GM12892 (cell line): ENCODE data around the gene PPP2R2B.

Experiments used
- POLR2A ChIP-seq: IDR thresholded peaks from 2 replicates; pipeline ENCODE4 v1.6.1; 2011; ENCODE audit warnings: low read depth, low read length, control low read depth
- POLR2AphosphoS5 ChIP-seq: IDR thresholded peaks from 2 replicates; pipeline ENCODE4 v1.6.1; 2011; ENCODE audit warnings: low read depth, low read length, control low read depth

DNA sequence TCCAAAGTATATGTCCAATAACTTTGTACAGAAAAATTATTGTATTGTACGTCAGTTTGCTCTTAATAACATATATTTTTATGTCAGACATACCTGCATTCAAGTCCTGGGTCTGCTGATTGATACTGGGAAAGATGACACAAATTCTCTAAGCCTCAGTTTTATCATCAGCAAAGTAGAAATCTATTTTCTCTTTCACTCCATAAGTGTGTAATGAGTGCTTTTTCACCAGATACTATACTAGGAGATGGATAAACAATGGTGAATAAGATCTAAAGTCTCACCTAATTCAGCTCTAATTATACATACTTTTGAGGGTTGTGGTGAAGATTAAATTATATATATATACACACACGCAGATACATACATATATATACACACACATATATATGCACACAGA, 12.3 kb downstream of the PPP2R2B start:
- TF ChIP-seq POLR2A: no peak
- TF ChIP-seq POLR2AphosphoS5: no peak
